SIG-M5 (cell line): ENCODE results near the gene PYY.
"Not testable (repeated sequence)": the region's sequence is repeated elsewhere in the genome, so short reads cannot be mapped to it uniquely, and the experiment has no call there.

Experiments used
- DNase-seq: peaks from one replicate; lab custom pipeline; 2025; lab: John Stamatoyannopoulos, UW

Gene PYY

DNA sequence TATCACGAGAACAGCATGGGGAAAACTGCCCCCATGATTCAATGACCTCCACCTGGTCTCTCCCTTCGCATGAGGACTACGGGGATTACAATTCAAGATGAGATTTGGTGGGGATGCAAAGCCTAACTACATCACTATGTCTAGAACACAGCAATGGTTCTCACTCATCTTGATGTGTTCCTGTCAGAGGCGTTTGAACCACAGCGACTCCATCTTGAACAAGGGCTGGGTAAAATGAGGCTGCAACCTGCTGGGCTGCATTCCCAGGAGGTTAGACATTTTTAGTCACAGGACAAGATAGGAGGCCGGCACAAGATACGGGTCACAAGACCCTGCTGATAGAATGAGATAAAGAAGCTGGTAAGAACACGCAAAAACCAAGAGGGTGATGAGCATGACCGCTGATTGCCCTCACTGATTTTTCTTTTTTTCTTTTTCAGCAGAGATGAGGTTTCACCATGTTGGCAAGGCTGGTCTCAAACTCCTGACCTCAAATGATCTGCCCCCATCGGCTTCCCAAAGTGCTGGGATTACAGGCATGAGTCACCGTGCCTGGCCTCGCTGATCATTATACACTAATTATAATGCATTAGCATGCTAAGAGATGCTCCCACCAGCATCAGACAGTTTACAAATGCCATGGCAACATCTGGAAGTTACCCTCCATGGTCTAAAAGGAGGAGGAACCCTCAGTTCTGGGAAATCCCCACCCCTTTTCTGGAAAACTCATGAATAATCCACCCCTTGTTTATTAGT, 8.5 kb downstream of the PYY start:
- no peak for DNase-seq

- no peak for DNase-seq
Measured at GRCh38 chr17:43942051-43942685, 11.6 kb downstream of the PYY start, which contains the start of gene PPY. PPY (minus strand) TSS chr17:43942476; CDS start chr17:43941654, 822 bp downstream.

GRCh38 chr17:43940630-43941029, 13.1 kb downstream of the PYY start:
- no peak for DNase-seq

DNA sequence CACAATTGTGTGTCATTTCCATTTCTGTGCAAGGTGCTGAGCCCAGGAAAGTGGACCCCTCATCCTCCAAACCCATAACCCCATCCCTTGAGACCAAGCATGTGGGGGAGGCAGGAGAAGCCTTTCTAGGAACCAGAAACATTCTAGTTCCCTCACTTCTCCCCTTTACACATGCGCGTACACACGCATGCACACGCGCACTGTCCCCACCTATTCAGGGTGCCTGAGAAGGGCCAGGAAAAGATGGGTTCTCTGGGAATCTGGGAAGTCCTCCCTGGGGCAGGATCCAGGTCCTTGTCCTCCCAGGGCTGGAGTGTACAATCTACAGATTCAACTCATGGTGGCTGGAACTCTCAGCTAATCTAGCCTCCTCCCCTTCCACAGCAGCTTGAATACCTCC, 13.9 kb downstream of the PYY start:
- DNase-seq = no peak

DNA sequence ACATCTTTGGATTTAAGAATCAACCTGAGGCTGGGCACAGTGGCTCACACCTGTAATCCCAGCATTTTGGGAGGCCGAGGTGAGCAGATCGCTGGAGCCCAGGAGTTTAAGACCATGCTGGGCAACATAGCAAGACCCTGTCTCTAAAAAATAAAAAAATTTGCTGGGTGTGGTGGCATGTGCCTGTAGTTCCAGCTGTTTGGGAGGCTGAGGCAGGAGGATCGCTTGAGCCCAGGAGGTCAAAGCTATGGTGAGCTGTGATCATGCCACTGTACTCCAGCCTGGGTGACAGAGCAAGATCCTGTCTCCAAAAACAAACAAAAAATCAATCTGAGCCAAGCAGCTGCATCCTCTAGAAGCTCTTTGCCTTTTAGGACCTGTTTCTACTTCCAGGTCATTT, 14.3 kb downstream of the PYY start:
- DNase-seq = not testable (repeated sequence)

DNA sequence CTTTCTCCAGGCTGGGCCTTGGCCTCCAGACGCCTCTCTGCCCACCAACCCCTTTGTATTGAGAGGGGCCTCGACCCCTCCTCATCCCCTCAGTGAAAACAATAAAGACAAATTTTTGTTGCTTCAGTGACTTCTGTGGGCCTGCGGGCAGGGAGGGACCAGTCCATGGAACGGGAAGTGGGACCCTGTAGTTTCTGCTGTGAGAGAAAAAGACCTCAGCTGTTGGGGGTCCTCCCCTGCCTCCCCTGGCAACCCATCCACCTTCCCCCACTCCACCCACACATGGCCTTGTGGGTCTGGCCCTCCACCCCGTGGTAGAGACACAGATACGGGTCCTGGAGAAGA, 14.9 kb downstream of the PYY start:
- DNase-seq = no peak

DNA sequence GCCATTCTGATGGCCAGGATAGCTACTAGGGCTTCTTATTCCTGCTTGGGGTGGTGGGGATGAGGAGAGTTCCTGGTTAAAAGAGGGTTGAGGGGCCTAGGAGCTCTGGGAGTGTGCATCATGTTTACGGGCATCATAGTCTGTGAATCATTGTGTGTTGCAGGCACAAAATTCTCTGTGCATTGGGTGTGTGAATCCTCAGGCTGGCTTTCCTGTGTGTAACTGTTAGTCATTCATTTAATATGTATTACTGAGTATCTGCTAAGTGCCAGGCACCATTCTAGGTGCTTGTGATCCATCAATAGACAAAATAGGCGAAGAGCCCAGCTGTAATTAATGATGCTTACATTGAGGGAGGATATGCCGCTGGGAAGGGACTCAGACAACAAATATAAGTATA, 17.3 kb downstream of the PYY start:
- DNase-seq = no peak

- no peak for DNase-seq
Measured at GRCh38 chr17:43935926-43936261, 17.8 kb downstream of the PYY start.

GRCh38 chr17:43935204-43935925, 18.4 kb downstream of the PYY start:
- DNase-seq = no peak

GRCh38 chr17:43932923-43933322, 20.8 kb downstream of the PYY start:
- DNase-seq = no peak

DNA sequence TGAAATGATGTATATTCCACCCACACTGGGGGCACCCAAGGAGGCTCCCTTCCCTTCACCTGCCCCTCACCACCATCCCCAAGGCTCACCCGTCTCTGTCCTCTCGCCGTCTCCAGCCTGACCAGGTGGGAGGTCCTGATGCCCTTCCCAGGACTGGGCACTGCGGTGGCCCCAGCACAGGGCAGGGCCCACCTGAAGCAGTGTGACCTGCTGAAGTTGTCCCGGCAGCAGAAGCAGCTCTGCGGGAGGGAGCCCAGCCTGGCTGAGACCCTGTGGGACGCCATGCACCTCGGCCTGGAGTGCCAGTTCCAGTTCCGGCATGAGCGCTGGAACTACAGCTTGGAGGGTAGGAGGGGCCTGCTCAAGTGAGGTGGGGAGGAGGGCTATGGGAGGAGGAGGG, 21.4 kb downstream of the PYY start:
- DNase-seq = no peak

DNA sequence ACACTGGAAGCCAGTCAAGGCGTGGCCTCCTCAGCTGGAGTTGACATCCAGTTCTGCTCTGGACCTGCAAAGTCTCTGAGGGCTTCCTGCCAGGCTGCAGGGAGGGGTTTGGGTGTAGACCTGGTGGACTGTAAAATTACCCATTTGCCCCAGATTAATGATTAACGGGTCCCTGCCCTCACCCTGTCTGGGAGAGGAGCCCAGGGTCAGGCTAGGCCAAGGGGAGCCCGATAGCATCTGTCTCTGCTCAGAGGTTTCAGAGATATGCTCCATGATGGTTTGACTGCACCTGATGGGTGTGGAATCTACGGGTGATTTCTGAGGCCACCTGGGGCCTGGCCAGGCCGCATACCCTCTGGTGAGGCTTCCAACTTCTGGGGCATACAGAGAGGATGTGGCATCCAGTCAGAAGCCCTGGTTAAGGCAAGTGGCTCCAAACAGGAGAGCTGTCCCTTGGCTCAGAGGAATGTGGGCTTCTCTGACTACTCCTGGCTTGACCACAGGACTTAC, 22.6 kb downstream of the PYY start:
- DNase-seq = no peak

GRCh38 chr17:43928609-43929008, 25.1 kb downstream of the PYY start:
- no peak for DNase-seq

DNA sequence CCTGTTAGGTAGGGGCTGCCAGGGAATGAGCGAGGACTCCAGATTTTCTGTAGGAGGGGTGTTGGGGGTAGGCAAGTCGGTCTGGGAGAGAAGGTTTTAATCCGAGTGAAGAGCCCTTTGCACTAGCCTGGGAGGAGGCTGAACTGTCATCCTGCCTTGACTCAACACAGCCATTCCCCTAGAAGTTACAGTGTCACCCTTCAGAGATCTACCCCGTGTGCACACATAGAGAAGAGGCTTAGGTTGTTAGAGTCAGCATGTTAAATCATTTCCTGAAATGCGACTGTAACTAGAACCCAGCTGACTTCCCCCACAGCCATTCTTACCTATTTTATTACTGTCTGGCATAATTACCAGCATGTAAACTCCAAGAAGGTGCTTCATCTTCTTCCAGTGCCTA, 25.8 kb downstream of the PYY start:
- not testable (repeated sequence) for DNase-seq

DNA sequence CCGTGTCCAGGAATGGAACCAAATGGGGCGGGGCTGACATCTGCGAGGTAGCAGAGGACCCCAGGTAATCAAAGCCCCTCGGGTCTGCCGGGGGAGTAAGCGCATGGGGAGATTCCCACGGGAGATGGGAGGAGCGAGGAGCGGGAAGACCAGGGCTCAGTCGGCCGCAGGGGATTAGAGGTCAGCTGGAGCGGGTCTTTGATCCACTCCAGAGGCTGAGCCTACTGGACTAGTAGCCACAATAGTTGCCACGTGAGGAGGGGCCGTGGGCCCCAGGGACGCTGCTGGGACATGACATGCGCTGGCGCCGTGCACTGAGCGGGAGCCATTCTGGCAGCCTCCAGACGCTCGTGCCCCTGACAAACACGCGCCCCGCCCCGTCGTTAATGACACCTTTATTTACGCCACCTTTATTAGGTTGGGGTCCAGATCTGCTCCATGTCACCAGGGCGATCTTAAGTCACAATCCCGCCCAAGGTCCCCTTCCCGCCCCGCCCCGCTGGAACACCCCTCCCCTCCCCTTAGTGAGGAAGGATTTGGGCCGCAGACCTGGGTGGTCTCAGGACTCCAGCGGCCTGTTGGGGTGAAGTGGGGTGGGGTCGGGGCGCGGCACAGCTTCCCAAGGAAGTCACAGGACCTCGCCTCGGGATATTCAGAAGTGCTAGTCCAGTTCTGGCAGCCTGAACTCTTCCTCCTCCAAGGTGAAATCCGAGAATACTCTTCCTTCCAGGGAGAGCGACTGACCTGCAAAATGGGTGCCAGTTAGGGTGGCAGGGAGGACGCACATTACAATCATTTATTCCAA, 26.5 kb downstream of the PYY start:
- no peak for DNase-seq

- no peak for DNase-seq
Measured at GRCh38 chr17:43924558-43924957, 29.2 kb downstream of the PYY start.

GRCh38 chr17:43920500-43921095, 33.1 kb downstream of the PYY start:
- DNase-seq = no peak

DNA sequence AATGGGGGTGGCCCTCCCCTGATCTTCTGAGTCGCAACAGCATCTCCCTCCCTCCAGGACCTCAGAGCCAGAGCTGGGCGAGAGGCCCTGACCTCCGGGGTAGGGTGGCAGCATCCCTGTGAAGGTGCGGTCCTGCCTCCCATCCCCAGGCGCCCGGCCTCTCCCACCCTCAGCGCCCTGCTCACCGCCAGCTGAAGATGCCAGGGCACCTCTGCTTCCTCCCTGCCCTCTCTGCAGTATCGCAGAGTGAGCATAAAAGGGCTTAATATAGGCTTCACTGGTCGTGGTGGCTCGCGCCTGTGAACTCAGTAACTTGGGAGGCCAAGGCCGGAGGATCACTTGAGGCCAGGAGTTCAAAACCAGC, 35.7 kb downstream of the PYY start:
- no peak for DNase-seq

GRCh38 chr17:43917348-43918025, 36.3 kb downstream of the PYY start:
- no peak for DNase-seq

DNA sequence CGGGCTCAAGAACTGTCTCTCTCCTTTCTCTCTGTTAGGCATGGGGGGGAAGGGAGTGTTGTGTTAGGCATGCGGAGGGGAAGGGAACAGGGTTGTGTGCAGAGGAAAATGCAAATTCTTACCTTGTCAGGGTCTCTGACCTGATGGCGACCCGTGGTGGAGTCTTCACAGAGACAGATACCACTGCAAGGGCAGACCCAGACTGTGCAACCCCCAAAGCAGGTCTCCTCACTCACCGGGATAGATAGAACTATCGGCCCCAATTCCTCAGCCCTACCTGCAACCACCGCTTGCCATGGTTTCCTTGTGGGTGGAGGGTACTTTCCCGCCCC, 36.8 kb downstream of the PYY start:
- DNase-seq = no peak

DNA sequence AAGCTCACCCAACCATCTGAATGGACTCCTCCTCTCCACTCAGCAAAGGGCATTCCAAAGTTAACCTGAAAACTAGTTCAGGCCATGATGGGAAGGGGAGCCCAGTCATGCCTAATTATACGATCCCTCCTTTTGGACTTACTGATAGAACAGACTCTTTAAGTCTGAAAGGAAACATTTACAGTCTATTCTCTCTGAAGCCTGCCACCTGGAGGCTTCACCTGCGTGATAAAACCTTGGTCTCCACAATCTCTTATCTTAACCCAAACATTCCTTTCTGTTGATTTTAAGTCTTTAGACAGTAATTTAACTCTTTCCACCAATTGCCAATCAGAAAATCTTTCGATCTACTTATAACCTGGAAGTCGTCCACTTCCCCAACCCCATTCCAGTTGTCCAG, 37.4 kb downstream of the PYY start:
- no peak for DNase-seq

DNA sequence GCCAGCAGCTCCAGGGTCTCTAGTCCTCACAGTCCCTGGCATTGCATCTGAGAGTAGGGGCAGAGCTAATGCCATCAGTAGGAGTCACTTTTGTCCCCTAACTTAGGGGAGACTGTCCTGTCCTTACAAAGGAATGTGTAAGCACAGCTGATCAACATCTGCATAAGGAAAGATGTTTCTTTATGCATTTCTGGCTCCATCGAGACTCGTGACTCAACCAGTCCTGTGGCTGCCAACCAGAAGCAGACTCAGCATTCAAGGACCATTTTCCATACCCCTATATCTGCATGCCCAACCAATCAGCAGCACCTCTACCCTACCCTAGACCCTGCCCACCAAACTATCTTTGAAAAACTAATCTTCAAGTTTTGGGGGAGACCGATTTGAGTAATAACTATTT, 38.2 kb downstream of the PYY start:
- DNase-seq = no peak
